GM18505 (cell line): ENCODE results near the gene HMGCS1.
A peak's percentile ranks its signal among the peaks of the same experiment; 100 is the strongest.
"Not testable (repeated sequence)": the region's sequence is repeated elsewhere in the genome, so short reads cannot be mapped to it uniquely, and the experiment has no call there.

ENCODE experiments used
- ATAC-seq: cut with Tn5 transposase; IDR thresholded peaks from one replicate; pipeline ENCODE4 v1.9.1; 2021; ENCODE audit not compliant: unreplicated experiment
- POLR2A ChIP-seq: IDR thresholded peaks from 4 replicates; pipeline ENCODE4 v1.6.1; 2011; ENCODE audit warnings: borderline replicate concordance; ENCODE audit not compliant: insufficient read depth, insufficient read length; ENCODE audit errors: extremely low read depth

Gene HMGCS1

GRCh38 chr5:43274435-43275114 lies 38.6 kb downstream of the HMGCS1 start:
- no peak for ATAC-seq
- TF ChIP-seq POLR2A = no peak

- no peak for TF ChIP-seq POLR2A
- ATAC-seq = no peak
These were observed 39.7 kb downstream of the HMGCS1 start for GRCh38 chr5:43273552-43273951.

GRCh38 chr5:43270645-43271044 lies 42.6 kb downstream of the HMGCS1 start:
- no peak for TF ChIP-seq POLR2A
- ATAC-seq = no peak

GRCh38 chr5:43268188-43268820 lies 44.9 kb downstream of the HMGCS1 start:
- TF ChIP-seq POLR2A = no peak
- peak; percentile 66 for ATAC-seq

- not testable (repeated sequence) for ATAC-seq
These were observed 50.9 kb downstream of the HMGCS1 start for GRCh38 chr5:43262269-43262668.

- no peak for TF ChIP-seq POLR2A
- ATAC-seq = no peak
These were observed 55.1 kb downstream of the HMGCS1 start for GRCh38 chr5:43258116-43258515.

- no peak for ATAC-seq
- no peak for TF ChIP-seq POLR2A
These were observed 56.8 kb downstream of the HMGCS1 start for GRCh38 chr5:43256261-43256966.

- no peak for TF ChIP-seq POLR2A
- no peak for ATAC-seq
These were observed 57.5 kb downstream of the HMGCS1 start for GRCh38 chr5:43255704-43256103.

GRCh38 chr5:43251754-43252153 lies 61.5 kb downstream of the HMGCS1 start:
- no peak for ATAC-seq
- TF ChIP-seq POLR2A = no peak

GRCh38 chr5:43245724-43246385 lies 67.4 kb downstream of the HMGCS1 start:
- ATAC-seq = no peak
- TF ChIP-seq POLR2A = no peak

GRCh38 chr5:43244823-43245565 lies 68.2 kb downstream of the HMGCS1 start:
- peak; percentile 87 for ATAC-seq
- TF ChIP-seq POLR2A = no peak

- ATAC-seq = no peak
- TF ChIP-seq POLR2A = no peak
These were observed 69.9 kb downstream of the HMGCS1 start for GRCh38 chr5:43243270-43243669.

GRCh38 chr5:43242196-43242595 lies 71.0 kb downstream of the HMGCS1 start:
- no peak for ATAC-seq
- TF ChIP-seq POLR2A = no peak
